HEK293 (cell line): ENCODE data around the gene SCFD2.

Source experiments
- ZNF18 ChIP-seq: fragments of 450-650 bp; formaldehyde crosslinking; IDR thresholded peaks from 2 replicates; pipeline ENCODE4 v1.5.1; 2016; ENCODE audit warnings: missing biosample characterization, missing genetic modification characterization
- TF ChIP-seq, protein P1 (sequence below): fragments of 450-650 bp; formaldehyde crosslinking; IDR thresholded peaks from 2 replicates; pipeline ENCODE4 v1.5.1; 2016; ENCODE audit warnings: missing biosample characterization, missing genetic modification characterization
- TF ChIP-seq, protein P2 (sequence below): fragments of 450-650 bp; formaldehyde crosslinking; conservative IDR thresholded peaks from 2 replicates; pipeline ENCODE4 v1.5.1; 2016; ENCODE audit warnings: low read depth, missing biosample characterization, missing genetic modification characterization

GRCh38 chr4:52873861-52874343 lies 492.0 kb downstream of the SCFD2 start:
- TF ChIP-seq, protein P1, sequence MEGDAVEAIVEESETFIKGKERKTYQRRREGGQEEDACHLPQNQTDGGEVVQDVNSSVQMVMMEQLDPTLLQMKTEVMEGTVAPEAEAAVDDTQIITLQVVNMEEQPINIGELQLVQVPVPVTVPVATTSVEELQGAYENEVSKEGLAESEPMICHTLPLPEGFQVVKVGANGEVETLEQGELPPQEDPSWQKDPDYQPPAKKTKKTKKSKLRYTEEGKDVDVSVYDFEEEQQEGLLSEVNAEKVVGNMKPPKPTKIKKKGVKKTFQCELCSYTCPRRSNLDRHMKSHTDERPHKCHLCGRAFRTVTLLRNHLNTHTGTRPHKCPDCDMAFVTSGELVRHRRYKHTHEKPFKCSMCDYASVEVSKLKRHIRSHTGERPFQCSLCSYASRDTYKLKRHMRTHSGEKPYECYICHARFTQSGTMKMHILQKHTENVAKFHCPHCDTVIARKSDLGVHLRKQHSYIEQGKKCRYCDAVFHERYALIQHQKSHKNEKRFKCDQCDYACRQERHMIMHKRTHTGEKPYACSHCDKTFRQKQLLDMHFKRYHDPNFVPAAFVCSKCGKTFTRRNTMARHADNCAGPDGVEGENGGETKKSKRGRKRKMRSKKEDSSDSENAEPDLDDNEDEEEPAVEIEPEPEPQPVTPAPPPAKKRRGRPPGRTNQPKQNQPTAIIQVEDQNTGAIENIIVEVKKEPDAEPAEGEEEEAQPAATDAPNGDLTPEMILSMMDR (tag by site-specific recombination): no peak
- no peak for TF ChIP-seq ZNF18 (tag by site-specific recombination)
- TF ChIP-seq, protein P2, sequence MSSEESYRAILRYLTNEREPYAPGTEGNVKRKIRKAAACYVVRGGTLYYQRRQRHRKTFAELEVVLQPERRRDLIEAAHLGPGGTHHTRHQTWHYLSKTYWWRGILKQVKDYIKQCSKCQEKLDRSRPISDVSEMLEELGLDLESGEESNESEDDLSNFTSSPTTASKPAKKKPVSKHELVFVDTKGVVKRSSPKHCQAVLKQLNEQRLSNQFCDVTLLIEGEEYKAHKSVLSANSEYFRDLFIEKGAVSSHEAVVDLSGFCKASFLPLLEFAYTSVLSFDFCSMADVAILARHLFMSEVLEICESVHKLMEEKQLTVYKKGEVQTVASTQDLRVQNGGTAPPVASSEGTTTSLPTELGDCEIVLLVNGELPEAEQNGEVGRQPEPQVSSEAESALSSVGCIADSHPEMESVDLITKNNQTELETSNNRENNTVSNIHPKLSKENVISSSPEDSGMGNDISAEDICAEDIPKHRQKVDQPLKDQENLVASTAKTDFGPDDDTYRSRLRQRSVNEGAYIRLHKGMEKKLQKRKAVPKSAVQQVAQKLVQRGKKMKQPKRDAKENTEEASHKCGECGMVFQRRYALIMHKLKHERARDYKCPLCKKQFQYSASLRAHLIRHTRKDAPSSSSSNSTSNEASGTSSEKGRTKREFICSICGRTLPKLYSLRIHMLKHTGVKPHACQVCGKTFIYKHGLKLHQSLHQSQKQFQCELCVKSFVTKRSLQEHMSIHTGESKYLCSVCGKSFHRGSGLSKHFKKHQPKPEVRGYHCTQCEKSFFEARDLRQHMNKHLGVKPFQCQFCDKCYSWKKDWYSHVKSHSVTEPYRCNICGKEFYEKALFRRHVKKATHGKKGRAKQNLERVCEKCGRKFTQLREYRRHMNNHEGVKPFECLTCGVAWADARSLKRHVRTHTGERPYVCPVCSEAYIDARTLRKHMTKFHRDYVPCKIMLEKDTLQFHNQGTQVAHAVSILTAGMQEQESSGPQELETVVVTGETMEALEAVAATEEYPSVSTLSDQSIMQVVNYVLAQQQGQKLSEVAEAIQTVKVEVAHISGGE (tag by site-specific recombination): no peak
